B cell (primary cell): ENCODE results near the gene UNC79. TPM values are rescaled to one million over a fixed set of nuclear protein-coding genes. Genes with fewer than 3 reads are reported as not detected.

Experiments used
- ATAC-seq: fragments of 200-7000 bp; cut with Tn5 transposase; one replicate; pipeline ENCODE4 v1.10.0; 2021; ENCODE audit warnings: low read depth, mild to moderate bottlenecking, moderate number of reproducible peaks, moderate library complexity
- CTCF ChIA-PET: fragments of 350-600 bp; sonication (Branson Sonifier 250); formaldehyde crosslinking; loops from one replicate; lab custom pipeline; 2021; ENCODE audit warnings: antibody characterized with exemption, inconsistent platforms; lab: Charles Lee
- POLR2A ChIA-PET: fragments of 350-600 bp; sonication (Branson Sonifier 250); formaldehyde crosslinking; loops from one replicate; lab custom pipeline; 2021; ENCODE audit warnings: antibody characterized with exemption; lab: Charles Lee
- DNase-seq: peaks from one replicate; pipeline ENCODE4 v3.0.0; 2013
- H2AFZ ChIP-seq: 2 replicates; pipeline ENCODE4 v1.6.1; 2012; ENCODE audit warnings: mild to moderate bottlenecking, low read depth, low read length; ENCODE audit not compliant: insufficient read depth, poor library complexity, severe bottlenecking
- H3K27ac ChIP-seq, 2 donors: 1 replicate in 1 of 2; 2 replicates in 1 of 2; pipeline ENCODE4 v1.5.1; 2012 to 2013; ENCODE audit warnings: low read length in 2 of 2, mild to moderate bottlenecking in 2 of 2, moderate library complexity in 1 of 2
- H3K27me3 ChIP-seq, 4 experiments: fragments of 200-600 bp in 1 of 4; sonication (generic) in 1 of 4; replicated peaks in 1 of 4; 1 replicate in 2 of 4; 2 replicates in 2 of 4; pipeline versions ENCODE4 v1.6.1 to v1.7.0; 2013 to 2016; ENCODE audit warnings: low read length in 3 of 4, mild to moderate bottlenecking in 2 of 4, mixed read lengths in 1 of 4, moderate library complexity in 1 of 4; ENCODE audit not compliant: insufficient read depth in 4 of 4, control insufficient read depth in 3 of 4; ENCODE audit errors: control extremely low read depth in 1 of 4
- H3K36me3 ChIP-seq, 2 experiments: replicated peaks in 1 of 2; 1 replicate in 1 of 2; 2 replicates in 1 of 2; pipeline versions ENCODE4 v1.6.1 to v1.7.1; 2013; ENCODE audit warnings: low read length in 1 of 2; ENCODE audit not compliant: insufficient read depth in 2 of 2, control insufficient read depth in 1 of 2; ENCODE audit errors: control extremely low read depth in 1 of 2, extremely low read depth in 1 of 2
- H3K4me1 ChIP-seq, 2 donors: fragments of 200-600 bp in 1 of 2; sonication (generic) in 1 of 2; 1 replicate in 1 of 2; 2 replicates in 1 of 2; pipeline versions ENCODE4 v1.5.1 to v1.6.1; 2013 to 2017; ENCODE audit warnings: low read length in 2 of 2; ENCODE audit not compliant: control insufficient read depth in 2 of 2, insufficient read depth in 2 of 2
- H3K4me2 ChIP-seq: replicated peaks from 2 replicates; pipeline ENCODE3; 2012; ENCODE audit warnings: mild to moderate bottlenecking, low read depth, low read length; ENCODE audit not compliant: poor library complexity, severe bottlenecking
- H3K4me3 ChIP-seq, 5 experiments: fragments of 200-600 bp in 1 of 5; sonication (generic) in 1 of 5; 1 replicate in 3 of 5; 2 replicates in 2 of 5; pipeline versions ENCODE4 v1.5.1 to v1.7.0; 2011 to 2016; ENCODE audit warnings: low read length in 4 of 5, mild to moderate bottlenecking in 4 of 5, low read depth in 2 of 5, control low read depth in 1 of 5, moderate library complexity in 1 of 5; ENCODE audit not compliant: insufficient read depth in 1 of 5; ENCODE audit errors: control extremely low read depth in 1 of 5, extremely low read depth in 1 of 5
- H3K79me2 ChIP-seq: fragments of 200-600 bp; sonication (generic); one replicate; pipeline ENCODE4 v1.6.0; 2016; ENCODE audit warnings: low read length; ENCODE audit not compliant: control insufficient read depth, insufficient read depth
- H3K9ac ChIP-seq: fragments of 200-600 bp; sonication (generic); 2 replicates; pipeline ENCODE4 v1.6.1; 2017; ENCODE audit warnings: mild to moderate bottlenecking, low read length, moderate library complexity
- H3K9me3 ChIP-seq, 3 donors: one replicate each; pipeline versions ENCODE4 v1.6.1 to v1.7.1; 2013; ENCODE audit warnings: low read length in 2 of 3; ENCODE audit not compliant: control insufficient read depth in 2 of 3, insufficient read depth in 1 of 3; ENCODE audit errors: control extremely low read depth in 1 of 3
- H4K20me1 ChIP-seq: 2 replicates; pipeline ENCODE4 v1.6.0; 2012; ENCODE audit warnings: mild to moderate bottlenecking, low read length; ENCODE audit not compliant: insufficient read depth, control insufficient read depth, poor library complexity, severe bottlenecking
- H3K27ac Mint-ChIP-seq: one replicate; pipeline ENCODE4 v1.8.0; 2021; ENCODE audit warnings: mixed read lengths
- H3K27me3 Mint-ChIP-seq: one replicate; pipeline ENCODE4 v1.8.0; 2021; ENCODE audit warnings: mixed read lengths
- H3K4me1 Mint-ChIP-seq: one replicate; pipeline ENCODE4 v1.8.0; 2021; ENCODE audit warnings: mixed read lengths
- H3K4me3 Mint-ChIP-seq: one replicate; pipeline ENCODE4 v1.8.0; 2021; ENCODE audit warnings: mixed read lengths
- H3K9me3 Mint-ChIP-seq: one replicate; pipeline ENCODE4 v1.8.0; 2022; ENCODE audit warnings: mixed read lengths; ENCODE audit not compliant: insufficient read depth
- EZH2 ChIP-seq: IDR thresholded peaks from 2 replicates; pipeline ENCODE4 v1.6.1; 2012; ENCODE audit warnings: borderline replicate concordance, low read depth, mild to moderate bottlenecking, moderate library complexity, low read length; ENCODE audit not compliant: insufficient read depth, poor library complexity, severe bottlenecking
- WGBS: methylation state at CpG from one replicate; pipeline ENCODE4 v1.1.5; 2013; ENCODE audit warnings: missing lambda C conversion rate; ENCODE audit not compliant: insufficient coverage; 5-methylcytosine and 5-hydroxymethylcytosine counted together
- intact Hi-C: fragments of 100-400 bp; cut with micrococcal nuclease; formaldehyde crosslinking; loops from one replicate; pipeline ENCODE4 v1.10.0; 2022
- polyA plus RNA-seq: library from polyadenylated mRNA; depleted of rRNA; stranded (reverse); fragments of >200 nt; gene quantifications from 2 replicates; pipeline ENCODE4 v1.2.3, GENCODE V29; 2012
- total RNA-seq, 2 donors: library from RNA; stranded (reverse); fragments of 120-200 nt in 1 of 2; gene quantifications; 1 replicate in 1 of 2; 2 replicates in 1 of 2; pipeline versions ENCODE4 v1.2.3 to v1.2.4, GENCODE V29; 2013 to 2022
- TF ChIP-seq, protein P1 (sequence below): fragments of 200-600 bp; IDR thresholded peaks from one replicate; pipeline ENCODE4 v1.8.0; 2022; ENCODE audit warnings: antibody characterized with exemption, mild to moderate bottlenecking

Gene UNC79
- total and polyA plus RNA-seq, 2 donors (not counting 1 experiment from before 2014, with no cell fraction given): 0.04 to 0.15 TPM

DNA sequence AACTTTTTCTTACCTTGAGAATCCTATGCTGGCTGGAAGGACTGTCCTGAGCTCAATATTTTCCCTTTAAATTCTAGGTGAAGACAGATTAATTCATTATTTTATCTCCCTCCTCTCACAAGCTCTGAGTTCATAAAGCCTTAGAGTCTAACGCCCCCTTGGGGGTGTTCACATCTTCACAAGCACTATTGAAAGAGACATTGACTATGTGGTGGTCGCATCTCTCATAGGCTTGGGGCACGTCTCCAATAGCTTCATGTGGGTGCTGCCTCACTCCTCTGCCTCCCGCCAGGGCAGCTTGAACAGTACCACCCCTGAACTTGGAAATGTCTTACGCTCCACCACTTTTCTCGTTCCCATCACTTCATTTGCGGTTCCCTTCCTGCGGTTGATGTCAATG, 106.2 kb downstream of the UNC79 start:
- Histone ChIP-seq H3K4me2 (no peak overlapping the region), H4K20me1 (no peaks in the 10 kb centered on the region), H3K9ac (no peak overlapping the region), H3K27ac (no peak overlapping the region), H3K9me3 (no peaks in the 10 kb centered on the region), H3K36me3 (no peaks in the 10 kb centered on the region), H3K4me3 (no peak overlapping the region), H3K4me1 (peaks cover 20 to 23% of the 10 kb centered on the region in 2 donors), H3K79me2 (no peaks in the 10 kb centered on the region), H3K27me3 (no peaks in the 10 kb centered on the region), H2AFZ (no peak overlapping the region)
- WGBS: 82% methylated on average over 8 of the region's 8 CpGs
- intact Hi-C loops: no loop called here
- ATAC-seq: no peak
- Mint-ChIP-seq H3K4me1 (peaks cover 26% of the 10 kb centered on the region), H3K4me3 (no peak overlapping the region), H3K9me3 (no peaks in the 10 kb centered on the region), H3K27me3 (no peaks in the 10 kb centered on the region), H3K27ac (no peak overlapping the region)
- ChIA-PET CTCF (interaction anchor here (0.8 to 2.5 kb wide), 8 partner anchors 9 to 424 kb away, joined by 3 to 13 read pairs (median 4); no protein-coding TSS in a partner anchor), POLR2A (no interaction called here)
- DNase-seq: peak; percentile 12
- TF ChIP-seq EZH2: no peak
- TF ChIP-seq, protein P1, sequence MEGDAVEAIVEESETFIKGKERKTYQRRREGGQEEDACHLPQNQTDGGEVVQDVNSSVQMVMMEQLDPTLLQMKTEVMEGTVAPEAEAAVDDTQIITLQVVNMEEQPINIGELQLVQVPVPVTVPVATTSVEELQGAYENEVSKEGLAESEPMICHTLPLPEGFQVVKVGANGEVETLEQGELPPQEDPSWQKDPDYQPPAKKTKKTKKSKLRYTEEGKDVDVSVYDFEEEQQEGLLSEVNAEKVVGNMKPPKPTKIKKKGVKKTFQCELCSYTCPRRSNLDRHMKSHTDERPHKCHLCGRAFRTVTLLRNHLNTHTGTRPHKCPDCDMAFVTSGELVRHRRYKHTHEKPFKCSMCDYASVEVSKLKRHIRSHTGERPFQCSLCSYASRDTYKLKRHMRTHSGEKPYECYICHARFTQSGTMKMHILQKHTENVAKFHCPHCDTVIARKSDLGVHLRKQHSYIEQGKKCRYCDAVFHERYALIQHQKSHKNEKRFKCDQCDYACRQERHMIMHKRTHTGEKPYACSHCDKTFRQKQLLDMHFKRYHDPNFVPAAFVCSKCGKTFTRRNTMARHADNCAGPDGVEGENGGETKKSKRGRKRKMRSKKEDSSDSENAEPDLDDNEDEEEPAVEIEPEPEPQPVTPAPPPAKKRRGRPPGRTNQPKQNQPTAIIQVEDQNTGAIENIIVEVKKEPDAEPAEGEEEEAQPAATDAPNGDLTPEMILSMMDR: peak; percentile 18

DNA sequence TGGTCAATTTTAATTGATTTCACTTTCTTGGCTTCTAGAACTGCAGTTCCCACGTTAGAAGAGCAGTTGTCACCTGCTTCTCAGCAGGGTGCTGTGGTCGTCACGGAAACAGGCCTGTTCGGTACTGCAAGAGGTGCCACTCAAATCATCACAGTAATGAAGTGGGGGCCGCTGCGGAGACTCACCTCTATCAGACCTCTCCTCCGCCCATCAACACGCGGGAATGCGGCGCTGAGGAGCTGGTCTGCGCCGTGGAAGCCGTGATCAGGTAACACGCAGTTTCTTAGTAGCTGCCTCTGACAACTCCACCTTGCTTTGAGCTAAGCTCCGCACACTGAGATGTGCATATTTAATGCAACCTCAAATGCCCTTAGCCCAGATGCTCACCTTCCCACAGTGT, 107.2 kb downstream of the UNC79 start:
- 97% methylated on average over 15 of the region's 16 CpGs for WGBS
- no peaks in the 10 kb centered on the region for H3K27me3 Mint-ChIP-seq
- no peaks in the 10 kb centered on the region for H3K79me2 ChIP-seq
- no peaks in the 10 kb centered on the region for H4K20me1 ChIP-seq
- intact Hi-C loops: no loop called here
- no peaks in the 10 kb centered on the region for H3K9me3 Mint-ChIP-seq
- no peak overlapping the region for H3K4me3 ChIP-seq
- H3K36me3 ChIP-seq: no peaks in the 10 kb centered on the region
- no peak overlapping the region for H3K4me2 ChIP-seq
- no peak for TF ChIP-seq EZH2
- TF ChIP-seq, protein P1: no peak
- ATAC-seq (no peak), DNase-seq (no peak)
- CTCF ChIA-PET: interaction anchor here (0.9 to 1.1 kb wide), 3 partner anchors 8 to 359 kb away, joined by 3 to 5 read pairs (median 3); no protein-coding TSS in a partner anchor
- H3K27me3 ChIP-seq: no peaks in the 10 kb centered on the region
- no peaks in the 10 kb centered on the region for H3K9me3 ChIP-seq
- H3K27ac ChIP-seq: no peak overlapping the region
- POLR2A ChIA-PET: no interaction called here
- H3K4me3 Mint-ChIP-seq: no peak overlapping the region
- H3K27ac Mint-ChIP-seq: no peak overlapping the region
- H2AFZ ChIP-seq: no peak overlapping the region
- H3K4me1 Mint-ChIP-seq: peaks cover 19% of the 10 kb centered on the region
- no peak overlapping the region for H3K9ac ChIP-seq
- peaks cover 16% of the 10 kb centered on the region in 2 donors for H3K4me1 ChIP-seq
